HG03565 (cell line): Measurements from ENCODE around the gene ISX.
"Not testable (repeated sequence)": the region's sequence is repeated elsewhere in the genome, so short reads cannot be mapped to it uniquely, and the experiment has no call there.

Experiments
- ATAC-seq: cut with Tn5 transposase; IDR thresholded peaks from one replicate; pipeline ENCODE4 v1.9.1; 2021; ENCODE audit warnings: mild to moderate bottlenecking, moderate library complexity; ENCODE audit not compliant: unreplicated experiment

Gene ISX

DNA sequence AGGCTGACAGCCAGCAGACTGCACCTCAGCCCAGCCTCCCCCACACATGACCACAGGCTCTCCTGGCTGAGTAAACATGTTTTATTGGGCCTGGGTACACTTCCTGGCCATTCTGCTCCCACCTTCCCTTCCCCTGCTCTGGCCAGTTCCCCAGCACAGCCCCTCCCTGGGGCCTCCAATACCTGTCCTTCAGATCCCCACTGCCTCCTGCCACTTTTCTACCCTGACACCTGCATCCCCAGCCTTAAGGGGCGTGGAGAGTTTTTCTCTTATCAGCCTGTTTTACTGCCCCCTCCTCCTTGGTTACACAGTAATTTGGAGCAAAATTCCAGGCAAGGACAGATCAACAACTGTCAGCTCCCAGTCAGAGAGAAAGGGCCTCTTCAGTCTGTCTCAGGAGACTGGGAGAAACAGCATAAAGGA, at the start of gene ISX:
ISX (plus strand) TSS at position 363 of the 423 bp plus-strand sequence. CDS start 930 bp downstream, outside the sequence.
- no peak for ATAC-seq

DNA sequence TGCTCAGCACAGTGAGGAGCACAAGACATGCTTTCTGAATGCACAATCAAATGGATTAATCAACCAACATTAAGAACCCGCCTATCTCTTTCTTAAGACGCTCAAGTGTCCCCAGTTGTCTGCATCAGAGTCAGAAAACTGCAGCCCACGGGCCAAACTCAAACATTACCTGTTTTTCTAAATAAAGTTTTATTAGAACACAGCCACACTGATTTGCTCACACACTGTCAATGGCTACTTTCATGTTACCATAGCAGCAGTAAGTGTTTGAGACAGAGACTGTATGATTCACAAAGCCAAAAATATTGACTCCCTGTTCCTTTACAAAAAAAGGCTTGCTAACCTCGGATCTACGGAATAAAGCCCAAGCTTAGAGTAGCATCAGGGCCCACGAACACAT, 49.0 kb upstream of the ISX start:
- no peak for ATAC-seq

DNA sequence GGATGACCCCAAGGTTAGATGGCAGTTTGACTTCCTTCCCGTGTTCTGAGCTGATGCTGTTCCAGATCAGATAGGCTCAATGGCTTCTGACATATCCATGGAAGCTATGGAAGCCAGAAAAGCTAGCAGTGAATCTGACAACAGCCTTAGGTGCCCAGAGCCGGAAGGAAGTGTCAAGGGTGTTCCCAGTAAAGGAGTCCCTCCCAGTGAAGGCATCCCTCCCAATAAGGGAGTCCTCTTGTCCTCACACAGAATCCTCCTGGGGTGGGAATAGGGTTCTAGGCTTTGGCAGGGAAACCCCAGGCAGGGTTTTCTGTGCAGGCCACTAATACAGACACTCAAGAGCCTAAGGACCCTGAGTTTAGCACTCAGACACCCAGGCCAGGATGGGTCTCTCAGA, 47.0 kb upstream of the ISX start:
- no peak for ATAC-seq

DNA sequence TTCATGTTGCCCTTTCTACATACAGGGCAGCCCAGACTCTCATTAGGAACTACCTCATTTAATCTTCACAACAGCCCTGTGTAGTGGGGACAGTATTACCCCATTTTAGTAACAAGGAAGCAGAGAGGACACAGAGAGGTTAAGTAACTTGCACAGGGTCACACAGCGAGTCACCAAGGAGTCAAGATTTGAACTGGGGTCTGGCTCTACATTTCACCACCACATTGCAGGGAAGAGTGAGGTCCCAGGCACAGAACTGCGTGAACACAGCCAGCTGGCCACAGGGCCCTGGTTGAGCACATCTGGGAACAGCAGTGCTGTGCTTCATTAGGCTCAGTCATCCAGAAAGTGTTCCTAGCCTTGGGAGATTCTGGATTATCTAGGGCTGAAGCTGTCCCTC, 45.4 kb upstream of the ISX start:
- no peak for ATAC-seq

DNA sequence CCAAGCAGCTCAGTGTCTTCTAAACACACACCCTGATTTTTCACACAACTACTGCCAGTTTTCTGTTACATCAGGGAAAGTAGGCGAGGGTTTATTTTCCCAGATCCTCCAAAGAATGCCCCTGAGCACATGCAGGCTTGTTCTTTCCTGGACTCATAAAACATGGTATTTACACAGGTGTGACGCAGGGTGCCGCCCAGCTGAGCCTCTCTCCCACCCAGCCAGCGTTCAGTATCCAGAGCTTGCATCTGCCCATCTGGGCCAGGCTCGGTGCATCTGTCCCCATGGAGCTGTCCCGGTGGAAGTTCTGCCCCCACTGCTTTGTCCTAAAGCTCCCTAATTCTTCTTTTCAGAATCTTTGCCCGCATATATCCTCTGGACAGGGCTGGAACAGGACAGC, 44.8 kb upstream of the ISX start:
- no peak for ATAC-seq

DNA sequence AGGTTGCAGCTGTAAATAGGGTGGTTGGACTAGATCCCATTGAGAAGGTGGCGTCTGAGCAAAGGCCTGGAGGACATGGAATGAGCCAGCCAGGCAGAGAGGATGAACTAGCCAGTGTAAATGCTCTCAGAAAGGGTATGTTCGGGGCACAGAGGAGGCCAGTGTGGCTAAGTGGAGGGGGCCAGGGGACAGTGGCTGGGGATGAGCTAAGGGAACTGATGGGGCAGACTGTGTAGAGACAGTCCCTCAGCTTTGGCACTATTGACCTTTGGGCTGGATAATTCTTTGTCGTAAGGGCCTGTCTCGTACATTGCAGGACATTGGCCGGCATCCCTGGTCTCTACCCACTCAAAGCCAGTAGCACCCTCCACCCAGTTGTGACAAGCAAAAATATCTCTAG, 43.7 kb upstream of the ISX start:
- ATAC-seq: no peak

DNA sequence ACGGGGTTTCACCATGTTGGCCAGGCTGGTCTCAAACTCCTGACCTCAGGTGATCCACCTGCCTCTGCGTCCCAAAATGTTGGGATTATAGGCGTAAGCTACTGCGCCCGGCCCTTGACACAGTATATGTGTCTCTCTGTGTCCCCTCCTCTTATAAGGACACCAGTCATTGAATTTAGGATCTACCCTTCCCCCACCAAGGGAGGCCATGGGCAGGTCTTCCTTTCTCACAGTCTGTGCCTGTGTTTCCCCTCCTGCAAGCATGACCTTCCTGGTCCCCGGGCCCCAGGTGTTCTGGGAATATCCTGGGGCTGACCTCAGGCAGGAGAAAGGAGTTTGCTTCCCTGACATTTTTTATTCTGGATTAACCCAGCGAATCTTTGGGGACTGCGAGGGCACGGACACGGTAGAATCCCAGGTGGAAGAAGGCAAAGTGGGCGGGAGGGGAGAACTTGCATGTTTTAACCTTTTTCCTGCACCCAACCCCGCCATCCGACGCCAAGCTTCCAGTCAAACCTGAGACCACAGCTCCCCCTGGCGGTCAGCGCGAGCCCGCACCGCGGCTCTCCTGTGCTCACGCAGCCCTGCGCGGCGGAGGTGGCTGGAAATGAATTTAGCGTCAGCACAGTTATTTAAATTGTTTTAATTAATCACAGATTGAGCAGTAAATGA, 42.1 kb upstream of the ISX start:
- no peak for ATAC-seq

DNA sequence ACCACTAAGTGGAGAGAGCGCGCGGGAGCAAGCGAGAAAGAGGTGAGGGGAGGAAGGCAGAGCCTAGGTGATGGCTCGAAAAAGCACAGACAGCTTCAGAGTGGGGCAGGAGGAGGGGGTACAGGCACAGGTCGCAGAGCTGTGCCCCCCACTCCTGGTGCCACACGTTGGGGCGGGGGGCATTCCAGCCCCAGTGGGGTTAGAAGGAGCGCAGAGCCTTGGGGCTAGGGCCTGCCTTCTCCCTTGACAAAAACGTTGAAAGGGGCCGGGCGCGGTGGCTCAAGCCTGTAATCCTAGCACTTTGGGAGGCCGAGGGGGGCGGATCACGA, 41.6 kb upstream of the ISX start:
- ATAC-seq: no peak

DNA sequence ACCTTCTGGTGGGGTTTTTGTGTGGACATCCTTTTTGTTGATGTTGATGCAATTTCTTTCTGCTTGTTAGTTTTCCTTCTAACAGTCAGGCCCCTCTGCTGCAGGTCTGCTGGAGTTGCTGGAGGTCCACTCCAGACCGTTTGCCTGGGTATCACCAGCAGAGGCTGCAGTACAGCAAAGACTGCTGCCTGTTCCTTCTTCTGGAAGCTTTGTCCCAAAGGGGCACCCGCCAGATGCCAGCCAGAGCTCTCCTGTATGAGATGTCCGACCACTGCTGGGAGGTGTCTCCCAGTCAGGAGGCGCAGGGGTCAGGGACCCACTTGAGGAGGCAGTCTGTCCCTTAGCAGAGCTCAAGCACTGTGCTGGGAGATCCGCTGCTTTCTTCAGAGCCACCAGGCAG, 35.8 kb upstream of the ISX start:
- not testable (repeated sequence) for ATAC-seq

DNA sequence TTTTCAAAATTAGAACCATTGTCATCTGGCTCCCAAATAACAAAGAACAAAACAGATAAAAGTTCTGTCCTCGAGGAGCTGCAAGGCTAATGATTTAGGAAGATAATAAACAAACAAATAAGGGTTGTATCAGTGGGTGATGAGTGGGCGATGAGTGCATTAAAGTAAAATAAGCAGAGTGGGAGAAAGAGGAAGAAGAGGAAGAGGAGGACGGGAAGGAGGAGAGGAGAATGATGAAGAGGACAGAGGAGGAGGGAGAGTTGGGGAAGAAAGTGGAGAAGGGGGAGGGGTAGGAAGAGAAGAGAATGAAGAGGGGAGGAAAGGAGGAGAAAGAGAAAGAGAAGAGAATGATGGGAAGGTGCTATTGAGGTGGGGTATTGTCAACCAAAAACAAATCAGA, 33.4 kb upstream of the ISX start:
- no peak for ATAC-seq

DNA sequence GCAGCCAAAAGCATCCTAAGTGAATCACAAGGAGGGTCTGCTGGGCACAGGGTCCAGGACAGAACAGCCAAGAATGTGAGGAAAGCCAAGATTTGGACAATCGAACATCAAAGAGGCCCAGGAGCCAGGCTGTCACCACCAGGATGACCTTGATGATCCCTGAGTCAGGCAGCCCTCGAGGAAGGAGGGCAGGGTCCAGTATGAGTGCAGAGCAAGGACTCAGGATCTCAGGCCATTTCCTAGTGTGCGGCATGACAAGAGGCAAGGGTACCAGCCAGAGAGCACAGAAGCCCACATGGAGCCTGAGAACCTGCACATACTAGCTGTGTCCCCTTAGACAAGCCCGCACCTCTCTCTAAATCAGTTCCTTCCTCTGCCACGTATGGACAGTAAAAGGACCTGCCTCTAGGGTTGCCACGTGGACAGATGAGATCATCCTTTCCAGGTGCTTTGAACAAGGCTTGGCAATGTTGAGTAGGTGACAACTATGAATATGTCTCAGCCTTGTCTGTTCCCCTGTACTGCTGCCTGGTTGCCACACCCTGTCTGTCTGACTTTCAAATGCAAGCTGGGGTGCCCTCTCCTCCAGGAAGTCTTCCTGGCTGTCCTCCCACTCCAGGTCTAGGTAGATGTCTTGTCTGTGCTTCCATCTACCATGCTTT, 32.2 kb upstream of the ISX start:
- ATAC-seq: no peak

DNA sequence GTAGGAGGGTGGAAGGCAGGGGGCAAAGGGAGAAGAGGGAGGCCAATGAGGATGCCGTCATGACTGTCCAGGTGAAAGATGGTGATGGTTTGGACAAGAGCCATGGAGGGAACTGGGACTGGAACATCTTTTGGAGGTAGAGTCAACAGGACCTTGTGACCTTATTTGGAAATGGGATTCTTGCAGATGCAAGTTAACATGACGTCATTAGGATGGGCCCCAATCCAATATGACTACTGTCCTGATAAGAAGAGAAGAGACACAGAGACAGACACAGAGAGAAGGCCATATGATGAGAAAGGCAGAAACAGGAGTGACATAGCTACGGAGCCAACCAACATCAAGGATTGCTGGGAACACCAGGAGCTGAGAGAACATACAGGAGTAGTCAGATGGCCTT, 31.0 kb upstream of the ISX start:
- ATAC-seq: no peak

DNA sequence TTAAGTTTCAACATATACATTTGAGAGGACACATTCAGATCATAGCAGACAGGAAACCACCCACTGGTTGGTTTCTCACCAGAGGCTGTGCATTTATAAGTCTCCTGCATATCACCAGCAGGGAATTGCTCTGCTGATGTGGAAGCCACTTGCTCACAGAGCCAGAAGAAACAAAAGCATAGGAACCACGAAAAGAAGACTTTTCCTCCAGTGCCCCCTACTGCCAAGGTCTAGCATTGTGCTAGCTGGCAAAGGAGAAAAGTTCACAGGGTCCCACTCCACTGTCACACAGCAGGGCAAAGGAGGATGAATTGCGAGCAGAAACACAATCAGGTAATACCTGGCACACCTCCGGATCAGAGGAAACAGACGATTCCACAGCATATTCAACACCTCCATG, 28.9 kb upstream of the ISX start:
- no peak for ATAC-seq

DNA sequence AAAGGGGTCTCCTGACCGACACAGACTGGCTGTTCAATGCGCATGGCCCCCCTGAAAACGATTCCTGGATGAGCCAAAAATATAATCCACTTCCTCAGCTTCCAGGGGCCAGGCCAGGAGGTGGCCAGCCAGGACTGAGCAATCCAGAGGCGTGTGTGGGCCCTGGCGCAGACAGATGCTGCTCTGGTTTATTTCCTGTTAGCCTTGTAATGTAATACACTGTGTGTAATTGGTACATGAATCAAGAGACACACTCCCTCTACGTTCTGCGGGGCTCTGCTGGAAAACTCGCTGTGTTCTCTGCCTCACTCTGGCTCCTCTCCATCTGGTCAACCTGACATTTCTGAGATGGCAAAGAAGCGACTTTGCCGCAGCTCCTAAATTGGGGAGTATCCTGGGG, 26.3 kb upstream of the ISX start:
- ATAC-seq: no peak

DNA sequence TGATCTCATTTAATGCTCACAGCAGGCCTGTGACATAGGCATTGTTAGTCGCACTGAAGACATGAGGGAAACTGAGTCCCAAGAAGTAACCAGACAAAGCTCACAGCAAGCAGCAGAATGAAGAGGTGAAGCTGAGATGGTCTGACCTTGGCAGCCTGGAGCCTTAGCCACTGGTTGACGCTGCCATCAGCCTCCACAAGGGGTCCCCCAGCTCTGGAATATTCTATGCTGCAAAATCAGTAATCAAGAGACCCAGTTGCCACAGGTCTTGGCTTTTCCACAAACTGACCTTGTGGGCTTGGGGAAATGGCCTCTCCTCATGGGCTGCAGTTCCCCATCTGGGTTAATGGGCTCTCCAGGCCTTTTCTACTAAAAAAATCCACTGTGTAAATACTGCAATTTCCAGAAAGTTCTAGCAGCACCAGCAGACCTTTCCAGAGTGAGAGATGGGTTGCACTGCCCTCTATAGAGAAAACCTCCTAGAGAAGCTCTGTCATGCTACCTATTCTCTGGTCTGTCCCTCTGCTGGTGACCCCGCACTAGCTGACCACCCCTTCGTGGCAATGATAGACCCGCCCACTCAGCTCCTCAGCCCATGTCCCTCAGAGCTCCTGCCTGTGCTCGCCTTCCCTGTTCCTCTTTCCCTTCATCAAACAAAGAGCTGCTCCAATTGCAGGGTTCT, 22.6 kb upstream of the ISX start:
- no peak for ATAC-seq

DNA sequence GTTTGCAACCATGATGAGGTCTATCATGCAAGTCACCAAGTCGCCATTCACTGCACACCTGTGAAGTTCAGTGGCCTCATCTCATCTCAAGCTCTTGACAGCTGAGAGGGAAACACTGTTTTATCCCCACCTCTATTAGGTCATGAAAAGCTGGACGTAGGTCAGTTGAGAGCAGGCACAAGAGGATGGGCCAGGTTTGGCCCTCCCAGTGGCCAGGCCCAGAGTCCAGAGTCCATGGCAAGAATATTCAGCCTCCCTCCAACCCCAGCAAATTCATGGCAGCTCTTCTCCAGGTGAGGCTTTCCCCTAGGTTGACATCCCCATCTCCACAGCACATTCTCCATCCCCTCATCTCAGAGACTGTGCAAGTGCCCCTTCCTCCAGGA, 22.0 kb upstream of the ISX start:
- no peak for ATAC-seq

DNA sequence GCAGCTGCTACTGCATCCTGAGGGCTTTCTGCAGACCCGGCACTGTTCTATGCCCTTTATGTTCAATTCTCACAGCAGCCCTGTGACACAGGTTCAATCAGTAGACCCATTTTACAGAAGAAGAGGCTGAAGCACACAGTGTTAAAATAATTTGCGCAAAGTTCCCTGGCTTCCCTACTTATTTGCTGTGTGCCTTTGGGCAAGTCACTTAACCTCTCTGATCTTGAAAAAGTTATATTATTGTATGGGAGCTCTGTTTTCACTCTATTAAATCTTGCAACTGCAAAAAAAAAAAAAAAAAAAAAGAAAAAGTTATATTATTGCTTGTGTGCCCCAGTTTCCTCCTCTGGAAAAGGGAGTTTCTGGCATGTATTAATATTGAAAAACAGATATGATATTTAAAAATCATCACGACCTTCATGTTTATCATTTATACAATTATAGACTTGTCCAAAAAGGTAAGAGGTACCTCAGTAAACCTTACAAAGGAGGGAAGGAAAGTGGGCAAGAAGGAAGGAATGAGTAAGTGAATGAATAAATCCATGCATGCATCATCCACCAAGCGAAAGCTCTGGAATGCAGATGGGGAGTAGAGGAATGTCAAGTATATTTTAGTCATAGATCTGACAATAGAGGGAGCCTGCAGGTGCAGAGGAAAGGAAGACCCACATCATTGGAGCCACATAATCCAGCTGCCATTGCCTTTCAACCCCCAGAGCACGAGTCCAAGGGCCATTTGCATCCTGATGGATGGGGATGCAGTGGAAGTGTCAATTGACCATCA, 21.2 kb upstream of the ISX start:
- no peak for ATAC-seq

DNA sequence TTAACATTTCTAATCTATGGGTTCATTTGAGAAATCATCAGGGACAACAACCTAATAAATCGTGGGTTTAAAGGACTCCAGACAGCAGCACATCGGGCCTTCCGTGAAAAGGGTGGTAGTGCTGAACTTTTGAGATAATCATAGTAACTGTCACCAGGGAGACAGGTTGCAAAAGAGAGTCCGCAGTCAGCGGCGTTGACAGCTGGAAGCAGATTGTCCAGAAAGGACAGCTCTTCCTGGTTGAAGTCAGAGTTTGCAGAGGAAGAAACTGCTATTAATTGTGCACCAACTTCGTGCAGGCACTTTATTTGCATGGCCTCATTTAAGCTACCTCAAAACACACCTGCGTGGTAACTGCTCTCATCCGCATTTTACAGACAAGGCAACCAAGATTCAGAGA, 20.5 kb upstream of the ISX start:
- ATAC-seq: no peak

DNA sequence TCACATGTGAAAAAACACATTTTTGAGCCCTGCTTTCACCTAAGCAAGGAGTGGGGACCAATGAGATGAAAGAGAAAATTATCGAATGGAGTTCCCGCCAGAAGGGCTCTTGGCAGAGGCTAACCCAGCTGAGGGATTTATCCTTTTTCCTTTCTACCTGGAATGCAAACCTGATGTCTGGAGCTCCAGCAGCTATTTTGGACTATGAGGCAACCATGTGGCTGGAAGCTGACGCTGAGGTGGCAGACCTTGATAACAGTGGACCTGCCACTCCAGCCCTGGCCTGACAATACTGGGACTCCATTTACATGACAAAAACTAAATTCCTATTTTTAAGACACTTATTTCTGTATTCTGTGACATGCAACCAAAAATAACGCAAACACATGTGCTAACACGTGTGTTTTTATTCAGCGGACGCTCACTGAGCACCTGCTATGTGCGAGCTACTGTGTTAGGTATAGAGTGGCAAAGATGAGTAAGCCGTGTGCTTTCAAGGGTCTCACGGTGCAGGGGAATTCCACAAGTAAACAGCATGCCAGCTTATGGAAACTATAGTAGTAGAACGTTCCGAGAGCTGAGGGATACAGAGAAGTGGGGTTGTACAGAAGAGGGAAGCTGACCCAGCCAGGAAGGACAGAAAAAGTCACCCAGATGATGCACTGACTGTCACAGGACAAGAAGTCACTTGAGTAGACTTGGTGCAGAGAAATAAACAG, 19.1 kb upstream of the ISX start:
- ATAC-seq: no peak

DNA sequence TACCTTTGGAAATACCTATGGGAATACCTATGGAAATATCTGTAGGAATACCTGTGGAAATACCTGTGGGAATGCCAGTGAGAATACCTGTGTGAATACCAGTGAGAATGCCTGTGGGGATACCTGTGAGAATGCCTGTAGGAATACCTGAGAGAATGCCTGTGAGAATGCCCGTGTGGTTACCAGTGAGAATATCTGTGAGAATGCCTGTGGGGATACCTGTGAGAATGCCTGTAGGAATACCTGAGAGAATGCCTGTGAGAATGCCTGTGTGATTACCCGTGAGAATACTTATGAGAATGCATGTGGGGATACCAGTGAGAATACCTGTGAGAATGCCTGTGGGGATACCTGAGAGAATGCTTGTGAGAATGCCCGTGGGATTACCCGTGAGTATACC, 15.9 kb upstream of the ISX start:
- ATAC-seq: not testable (repeated sequence)

DNA sequence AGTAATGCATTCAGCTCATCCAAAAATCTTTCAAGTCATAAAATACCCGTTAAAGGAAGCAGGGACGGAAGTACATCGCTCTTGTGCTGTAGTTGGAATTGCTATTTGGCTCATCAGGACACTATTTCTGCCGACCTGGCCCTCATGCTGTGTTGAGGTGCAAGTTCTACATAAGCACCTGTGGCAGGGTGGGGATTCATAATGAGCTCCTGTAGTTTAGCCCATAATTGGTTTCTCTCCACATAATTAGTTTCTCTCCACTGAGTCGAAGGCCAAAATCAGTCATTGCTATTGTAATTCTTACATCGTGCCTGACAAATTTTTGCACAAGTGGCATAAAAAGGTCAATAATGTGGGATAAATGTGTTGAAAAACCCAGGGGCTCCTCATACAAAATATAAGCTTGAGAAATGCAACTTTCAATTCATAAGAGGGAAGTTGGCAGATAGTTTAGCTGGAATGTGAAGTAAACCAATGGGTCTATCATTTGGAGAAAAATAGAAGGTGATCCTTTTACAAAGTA, 14.9 kb upstream of the ISX start:
- ATAC-seq: no peak
